ENCODE results near the gene USH2A.

The USH2A gene

DNA sequence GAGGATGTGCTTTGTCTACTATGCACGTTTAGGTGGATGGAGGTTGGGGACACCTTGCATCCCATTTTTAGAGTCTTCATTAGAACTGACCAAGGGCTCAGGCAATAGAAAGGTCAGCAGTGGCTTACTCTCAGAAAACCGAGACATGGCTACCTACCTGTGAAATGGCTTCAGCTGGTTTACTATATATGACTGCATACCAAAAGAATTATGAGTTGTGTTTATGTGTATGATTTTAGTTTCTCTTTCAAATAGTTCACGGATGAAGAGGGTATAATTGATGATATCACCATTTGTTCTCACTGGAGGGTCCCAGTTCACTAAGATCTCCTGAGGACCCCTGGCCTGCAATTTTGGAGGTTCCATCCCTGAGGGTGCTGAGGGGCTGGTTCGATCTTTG lies 749.3 kb downstream of the USH2A start:
- no peak for DNase-seq

GRCh38 chr1:215672482-215672881 lies 750.8 kb downstream of the USH2A start:
- no peak for DNase-seq

DNA sequence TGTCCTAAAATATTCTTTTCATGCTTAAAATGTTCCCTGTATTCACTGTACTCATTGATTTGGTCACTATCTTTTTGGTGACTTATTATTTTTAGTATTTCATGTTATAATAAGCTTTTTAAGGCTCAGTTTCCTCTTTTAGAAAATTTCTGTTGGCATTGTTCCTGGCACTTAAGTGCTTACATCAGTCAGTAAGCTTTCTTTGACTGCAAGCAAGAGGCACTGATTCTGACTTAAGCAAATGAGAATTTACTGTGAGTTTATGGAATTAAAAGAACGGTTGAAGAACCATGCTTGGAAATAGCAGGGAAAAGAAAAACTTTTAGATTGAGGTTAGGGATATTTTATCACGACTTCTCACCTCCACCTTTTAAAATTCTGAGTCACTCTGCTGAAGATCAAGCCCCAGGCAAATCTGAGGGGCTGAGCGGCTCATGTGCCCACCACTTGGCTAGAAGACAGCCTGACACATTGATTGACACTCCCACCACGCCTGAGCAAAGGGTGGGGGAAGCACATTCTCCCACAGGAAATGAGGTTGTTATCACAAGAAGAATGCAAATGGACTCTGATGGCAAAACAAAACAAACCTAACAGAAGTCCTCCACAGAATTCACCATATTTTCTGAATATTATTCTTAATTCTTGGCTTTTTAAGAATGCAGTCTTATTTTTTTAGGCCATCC lies 753.3 kb downstream of the USH2A start:
- no peak for DNase-seq

GRCh38 chr1:215667761-215668160 lies 755.5 kb downstream of the USH2A start:
- DNase-seq, result no peak

GRCh38 chr1:215665215-215665614 lies 758.0 kb downstream of the USH2A start:
- no peak for DNase-seq

GRCh38 chr1:215661033-215661432 lies 762.2 kb downstream of the USH2A start:
- no peak for DNase-seq

DNA sequence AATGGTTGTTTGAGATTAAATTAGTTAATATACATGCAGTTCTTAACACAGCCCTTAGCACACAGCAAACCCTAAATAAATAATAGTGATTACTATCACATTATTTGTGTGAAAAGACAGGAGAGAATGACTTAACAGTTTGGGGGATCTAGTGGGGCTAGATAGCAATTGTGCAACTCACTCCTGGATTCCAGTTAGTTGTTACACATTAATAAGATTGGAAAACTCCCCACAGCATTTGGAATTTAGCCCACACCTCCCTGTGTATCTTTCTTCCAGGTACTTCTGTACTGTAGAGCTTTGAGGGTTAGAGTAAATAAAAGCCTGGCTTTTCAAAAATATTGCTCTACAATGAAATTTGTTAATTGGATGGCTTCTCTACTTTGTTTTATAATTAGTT lies 763.0 kb downstream of the USH2A start:
- DNase-seq, result no peak

GRCh38 chr1:215657047-215657446 lies 766.2 kb downstream of the USH2A start:
- no peak for DNase-seq

GRCh38 chr1:215652371-215652770 lies 770.9 kb downstream of the USH2A start:
- DNase-seq, result no peak

GRCh38 chr1:215651867-215652266 lies 771.4 kb downstream of the USH2A start:
- no peak for DNase-seq

GRCh38 chr1:215650446-215651149 lies 772.6 kb downstream of the USH2A start:
- DNase-seq, result no peak

- DNase-seq, result no peak
Measured at GRCh38 chr1:215648957-215649356, 774.3 kb downstream of the USH2A start.

DNA sequence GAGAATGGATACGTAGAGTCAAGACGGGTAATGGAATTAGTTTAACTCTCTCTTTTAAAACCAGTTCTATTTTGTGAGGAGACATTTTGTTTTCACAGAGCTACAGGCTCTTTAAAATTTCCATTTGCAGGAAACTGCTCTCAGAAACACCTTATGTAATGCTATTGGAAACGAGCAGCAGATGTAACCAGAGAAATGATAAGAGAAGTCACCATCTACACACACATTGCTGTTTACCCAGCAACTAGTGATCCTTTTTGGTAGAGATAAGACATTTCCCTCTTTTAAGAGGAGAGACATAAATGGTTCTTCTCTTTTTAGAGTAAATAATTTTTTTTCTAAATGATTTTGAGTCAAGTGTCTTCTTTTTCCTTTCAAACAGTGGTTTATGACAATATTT lies 775.5 kb downstream of the USH2A start:
- DNase-seq, result no peak

DNA sequence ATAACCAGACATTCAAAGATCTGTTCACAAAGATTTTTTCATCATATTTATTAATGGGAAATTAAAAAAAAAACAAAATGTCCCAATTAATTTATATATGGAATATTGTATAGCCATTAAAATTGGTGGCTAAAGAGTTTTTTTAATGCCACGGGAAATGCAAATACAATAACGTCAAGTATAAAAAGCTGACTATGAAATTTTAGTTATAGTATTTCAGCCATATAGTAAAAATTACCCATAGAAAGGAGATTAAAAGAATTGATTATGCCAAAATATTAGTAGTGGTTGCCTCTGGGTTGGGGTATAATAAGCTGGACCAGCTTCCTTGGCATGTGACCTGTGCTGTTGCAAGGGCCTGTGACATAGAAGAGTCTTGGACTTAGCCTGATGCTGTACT lies 777.4 kb downstream of the USH2A start:
- DNase-seq, result no peak

- no peak for DNase-seq
Measured at GRCh38 chr1:215645182-215645581, 778.1 kb downstream of the USH2A start.

DNA sequence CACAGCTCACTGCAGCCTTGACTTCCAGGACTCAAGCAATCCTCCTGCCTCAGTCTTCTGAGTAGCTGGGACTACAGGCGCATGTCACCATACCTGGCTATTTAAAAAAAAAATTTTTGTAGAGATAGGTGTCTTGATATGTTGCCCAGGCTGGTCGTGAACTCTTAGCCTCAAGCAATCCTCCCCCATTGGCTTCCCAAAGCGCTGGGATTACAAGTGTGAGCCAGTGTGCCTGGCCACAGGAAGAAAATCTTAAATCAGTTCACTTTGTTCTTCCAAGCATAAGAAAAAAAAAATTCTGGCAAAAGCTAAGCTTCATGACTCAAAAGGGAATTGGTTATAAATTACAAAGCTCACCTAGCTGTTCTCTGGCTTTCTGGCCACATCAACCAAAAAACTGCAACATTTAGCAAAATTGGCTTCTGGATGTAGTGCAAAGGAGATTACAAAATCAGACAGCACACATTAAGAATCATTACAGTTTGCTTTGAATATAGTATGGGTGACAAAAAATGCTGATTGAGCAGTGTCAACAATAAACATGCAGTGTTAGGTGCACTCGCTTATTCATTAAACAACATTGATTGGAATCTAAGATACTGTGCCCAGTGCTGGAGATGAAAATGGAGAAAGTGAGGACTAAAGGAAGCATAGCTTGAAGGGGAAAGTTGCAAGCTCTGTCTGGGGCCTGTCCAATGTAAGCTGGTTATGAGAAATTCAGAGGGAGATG lies 779.5 kb downstream of the USH2A start:
- no peak for DNase-seq

DNA sequence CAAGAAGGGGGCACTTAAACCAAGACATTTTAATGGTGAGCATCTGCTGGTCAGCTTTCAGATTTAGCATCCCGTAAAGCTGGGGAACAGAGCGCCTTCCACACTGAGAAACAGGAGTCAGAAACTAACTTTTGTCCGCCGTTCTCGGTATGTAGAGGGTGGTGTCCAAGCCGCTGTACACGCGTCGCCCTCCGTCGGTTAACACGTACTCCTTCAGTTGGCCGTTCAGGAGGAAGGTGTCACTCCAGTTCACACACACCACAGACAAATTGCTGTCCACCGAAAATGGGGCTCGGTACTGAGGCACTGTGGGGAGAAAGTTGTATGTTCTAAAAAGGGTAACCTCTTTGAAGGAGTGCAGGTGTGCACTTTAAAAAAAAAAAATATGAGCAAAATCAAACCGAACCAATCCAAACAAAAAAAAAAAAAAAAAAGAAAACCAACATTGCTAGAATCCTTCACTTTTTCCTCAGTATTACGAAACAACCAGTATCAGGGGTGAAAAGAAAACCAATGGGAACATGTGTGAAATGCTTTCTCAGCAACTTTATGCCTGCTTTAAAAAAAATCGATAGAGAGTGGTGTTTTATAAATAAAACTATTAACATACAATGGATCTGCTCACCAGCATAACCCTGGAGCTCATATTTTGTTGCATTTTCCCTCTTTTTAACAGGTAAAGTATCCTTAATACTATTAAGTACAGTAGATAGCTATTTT lies 782.7 kb downstream of the USH2A start:
- no peak for DNase-seq

DNA sequence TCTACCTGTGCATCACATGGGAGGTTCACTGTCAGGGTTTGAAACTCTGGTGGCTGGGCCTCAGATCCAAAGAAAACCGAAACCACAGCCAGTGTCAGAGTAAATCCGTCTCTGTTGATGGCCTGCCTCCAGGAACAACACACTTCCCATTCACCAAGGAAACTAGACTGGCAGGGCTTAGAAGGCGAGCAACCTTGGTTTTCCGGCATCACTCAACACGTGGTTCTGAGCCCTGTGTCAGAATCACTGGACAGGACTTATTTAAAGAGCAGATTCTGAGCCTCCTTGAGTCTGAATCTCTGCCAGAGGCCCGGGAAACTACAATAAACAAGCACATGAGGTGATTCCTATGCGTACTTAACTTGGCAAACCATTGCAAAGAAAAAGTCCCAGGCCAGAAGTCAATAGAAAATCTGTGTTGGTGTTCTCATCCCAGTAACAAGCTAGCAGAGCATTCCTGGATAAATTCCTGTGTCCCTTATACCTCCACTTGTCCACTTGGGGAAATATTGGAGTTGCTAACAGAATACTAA lies 786.1 kb downstream of the USH2A start:
- DNase-seq, result no peak

DNA sequence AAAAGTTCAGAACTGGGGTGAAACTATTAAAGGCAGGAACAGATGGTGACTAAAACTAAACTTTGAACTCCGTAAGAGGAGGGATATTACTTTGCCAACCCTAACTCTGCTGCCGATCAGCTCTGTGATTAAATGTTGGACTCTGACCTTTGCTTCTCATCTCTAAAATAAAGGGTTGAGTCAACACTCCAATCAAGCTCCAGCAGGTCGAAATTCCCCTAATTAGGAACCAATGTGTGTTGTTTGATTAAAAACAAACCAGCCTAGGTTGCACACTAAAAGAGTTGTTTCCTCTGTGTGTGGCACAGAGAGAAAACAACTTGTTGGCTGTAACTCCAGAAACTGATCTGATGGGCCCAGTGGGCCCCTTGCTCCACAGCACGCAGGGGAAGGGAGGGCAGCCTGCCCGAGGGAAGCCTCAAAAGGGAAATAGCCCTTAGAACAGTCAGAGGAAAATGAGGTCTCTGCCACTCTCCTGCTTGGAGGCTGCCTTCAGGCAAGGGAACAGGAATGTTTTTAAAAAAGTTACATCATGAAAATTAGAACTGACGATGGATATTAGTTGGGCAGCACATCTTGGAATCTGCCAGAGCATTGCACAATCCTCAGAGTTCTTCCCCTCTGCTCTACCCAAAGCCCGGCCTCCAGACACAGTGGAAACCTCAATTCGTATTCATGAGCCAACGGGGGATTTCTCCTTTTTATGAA lies 786.8 kb downstream of the USH2A start:
- DNase-seq, result no peak

DNA sequence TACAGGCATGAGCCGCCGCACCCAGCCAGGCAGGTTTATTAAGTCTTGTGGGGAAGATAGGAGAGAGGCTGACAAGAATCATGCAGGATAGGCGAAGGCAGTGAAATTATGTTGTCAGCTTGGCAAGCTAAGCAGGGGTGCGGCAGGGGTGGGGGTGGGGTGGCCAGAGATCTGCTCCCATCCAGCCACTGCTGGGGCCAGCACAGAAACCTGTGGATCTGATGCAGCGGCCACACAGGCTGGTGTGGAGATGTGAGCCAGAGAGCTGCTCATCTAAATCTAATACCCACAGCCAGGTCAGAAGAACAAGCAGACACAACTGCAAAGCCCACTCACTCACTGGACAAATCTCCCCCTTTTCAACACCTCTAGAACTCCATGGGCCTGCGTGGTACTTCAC lies 787.4 kb downstream of the USH2A start:
- no peak for DNase-seq

DNA sequence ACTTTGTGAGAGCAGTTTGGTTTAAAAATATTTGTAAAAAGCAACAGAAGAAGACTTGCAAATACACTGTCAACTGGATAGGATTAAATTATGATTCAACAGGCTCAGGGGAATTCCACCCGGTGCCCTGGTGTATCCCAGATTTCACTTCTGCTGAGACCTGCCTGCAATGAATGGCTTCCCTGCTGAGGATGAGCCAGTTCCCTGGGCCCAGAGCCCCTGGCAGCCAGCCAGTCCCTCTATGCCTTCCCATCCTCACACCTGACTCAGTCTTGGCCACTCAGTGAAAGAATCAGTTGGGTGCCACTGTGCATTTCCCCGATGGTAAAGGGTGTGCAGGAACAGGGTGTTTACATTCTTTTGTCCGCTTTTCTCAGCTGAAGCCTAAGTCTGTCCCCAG lies 791.8 kb downstream of the USH2A start:
- DNase-seq, result peak; percentile 29

DNA sequence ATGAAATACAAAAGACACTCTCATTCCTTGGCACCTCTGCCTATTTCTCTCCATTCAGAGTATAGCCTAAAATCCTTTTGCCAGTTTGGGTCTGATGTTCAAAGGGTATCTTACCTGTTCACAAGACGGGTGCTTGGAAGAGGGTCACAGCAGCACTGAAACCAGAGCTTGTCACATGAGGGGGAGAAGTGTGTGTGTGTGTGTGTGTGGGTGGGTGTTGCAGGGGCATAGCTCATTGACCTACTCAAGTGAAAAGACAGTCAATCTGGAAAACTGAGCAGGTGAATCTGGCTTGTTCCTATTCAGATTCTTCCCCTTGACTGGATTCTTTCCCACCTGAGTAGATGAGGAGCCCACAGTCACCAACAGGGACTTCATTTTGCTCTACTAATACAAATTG lies 792.2 kb downstream of the USH2A start:
- no peak for DNase-seq

- no peak for DNase-seq
Measured at GRCh38 chr1:215625949-215626348, 797.3 kb downstream of the USH2A start.
